H9 (cell line): ENCODE measurements around the gene COQ8B. TPM values are rescaled to one million over a fixed set of nuclear protein-coding genes. Genes with fewer than 3 reads are reported as not detected.
A peak's percentile ranks its signal among the peaks of the same experiment; 100 is the strongest.

ENCODE experiments used
- DNase-seq: peaks from one replicate; pipeline ENCODE4 v3.0.0-alpha.2; 2017
- H2AFZ ChIP-seq: one replicate; pipeline ENCODE4 v1.6.1; 2013; ENCODE audit warnings: mild to moderate bottlenecking, low read length, control low read depth, moderate library complexity
- H2AK5ac ChIP-seq: 2 replicates; pipeline ENCODE4 v1.6.1; 2013; ENCODE audit warnings: low read length, control low read depth, mixed read lengths; ENCODE audit not compliant: insufficient read length
- H2BK120ac ChIP-seq: one replicate; pipeline ENCODE4 v1.6.1; 2013; ENCODE audit warnings: low read depth, mild to moderate bottlenecking, low read length, control low read depth, inconsistent platforms; ENCODE audit not compliant: poor library complexity, severe bottlenecking
- H2BK12ac ChIP-seq: 2 replicates; pipeline ENCODE4 v1.6.1; 2013; ENCODE audit warnings: low read length, control low read depth, mixed read lengths, low read depth; ENCODE audit not compliant: insufficient read length
- H2BK15ac ChIP-seq: 2 replicates; pipeline ENCODE4 v1.6.1; 2013; ENCODE audit warnings: low read depth, low read length, control low read depth
- H2BK20ac ChIP-seq: one replicate; pipeline ENCODE4 v1.6.1; 2013; ENCODE audit warnings: low read depth, mild to moderate bottlenecking, low read length, control low read depth, inconsistent platforms; ENCODE audit not compliant: poor library complexity, severe bottlenecking
- H2BK5ac ChIP-seq: 2 replicates; pipeline ENCODE4 v1.6.1; 2013; ENCODE audit warnings: low read length, control low read depth, mixed read lengths; ENCODE audit not compliant: insufficient read length
- H3K14ac ChIP-seq: 2 replicates; pipeline ENCODE4 v1.6.1; 2013; ENCODE audit warnings: low read length, control low read depth; ENCODE audit not compliant: insufficient read depth
- H3K18ac ChIP-seq: 2 replicates; pipeline ENCODE4 v1.6.1; 2013; ENCODE audit warnings: low read depth, mild to moderate bottlenecking, mixed read lengths, low read length, control low read depth; ENCODE audit not compliant: insufficient read length
- H3K23ac ChIP-seq: 2 replicates; pipeline ENCODE4 v1.6.1; 2013; ENCODE audit warnings: low read length, control low read depth, mixed read lengths, low read depth; ENCODE audit not compliant: insufficient read length
- H3K23me2 ChIP-seq: 2 replicates; pipeline ENCODE4 v1.6.1; 2013; ENCODE audit warnings: low read depth, mild to moderate bottlenecking, mixed read lengths, low read length, control low read depth; ENCODE audit not compliant: insufficient read length, poor library complexity, severe bottlenecking
- H3K27ac ChIP-seq: 2 replicates; pipeline ENCODE4 v1.5.1; 2013; ENCODE audit warnings: low read length, control low read depth, mixed read lengths, low read depth; ENCODE audit not compliant: insufficient read length
- H3K27me3 ChIP-seq: 2 replicates; pipeline ENCODE4 v1.6.1; 2013; ENCODE audit warnings: low read length, control low read depth, inconsistent platforms; ENCODE audit not compliant: insufficient read depth
- H3K4ac ChIP-seq: 2 replicates; pipeline ENCODE4 v1.6.1; 2013; ENCODE audit warnings: low read depth, mild to moderate bottlenecking, control low read depth, inconsistent platforms, low read length, moderate library complexity
- H3K4me1 ChIP-seq: 2 replicates; pipeline ENCODE4 v1.6.1; 2013; ENCODE audit warnings: low read length, control low read depth, inconsistent platforms; ENCODE audit not compliant: insufficient read depth
- H3K4me2 ChIP-seq: 2 replicates; pipeline ENCODE4 v1.6.1; 2013; ENCODE audit warnings: low read length, control low read depth, mixed read lengths; ENCODE audit not compliant: insufficient read length, insufficient read depth
- H3K56ac ChIP-seq: 2 replicates; pipeline ENCODE4 v1.6.1; 2013; ENCODE audit warnings: low read depth, mild to moderate bottlenecking, mixed read lengths, low read length, control low read depth; ENCODE audit not compliant: insufficient read length
- H3K79me1 ChIP-seq: 2 replicates; pipeline ENCODE4 v1.6.1; 2013; ENCODE audit warnings: low read depth, mild to moderate bottlenecking, moderate library complexity, low read length, control low read depth, inconsistent platforms; ENCODE audit not compliant: insufficient read depth, poor library complexity, severe bottlenecking
- H3K79me2 ChIP-seq: 2 replicates; pipeline ENCODE4 v1.6.1; 2013; ENCODE audit warnings: low read length, control low read depth, inconsistent platforms; ENCODE audit not compliant: insufficient read depth
- H3K9ac ChIP-seq: 2 replicates; pipeline ENCODE4 v1.6.1; 2013; ENCODE audit warnings: low read length, control low read depth, mixed read lengths; ENCODE audit not compliant: insufficient read length; ENCODE audit errors: extremely low read depth
- H3K9me3 ChIP-seq: one replicate; pipeline ENCODE4 v1.6.1; 2013; ENCODE audit warnings: low read depth, low read length, inconsistent platforms; ENCODE audit not compliant: control insufficient read depth
- H3T11ph ChIP-seq: one replicate; pipeline ENCODE4 v1.6.1; 2013; ENCODE audit warnings: mild to moderate bottlenecking, low read length, control low read depth, inconsistent platforms
- H4K20me1 ChIP-seq: one replicate; pipeline ENCODE4 v1.6.1; 2013; ENCODE audit not compliant: control insufficient read depth, insufficient read length, insufficient read depth
- H4K5ac ChIP-seq: 2 replicates; pipeline ENCODE4 v1.6.1; 2013; ENCODE audit warnings: low read depth, mild to moderate bottlenecking, mixed read lengths, low read length, control low read depth; ENCODE audit not compliant: insufficient read length
- H4K8ac ChIP-seq: replicated peaks from 2 replicates; pipeline ENCODE4 v1.6.1; 2013; ENCODE audit warnings: low read length, control low read depth, mixed read lengths, low read depth; ENCODE audit not compliant: insufficient read length
- H4K91ac ChIP-seq: 2 replicates; pipeline ENCODE4 v1.6.1; 2013; ENCODE audit warnings: low read depth, mild to moderate bottlenecking, moderate library complexity, mixed read lengths, low read length, control low read depth; ENCODE audit not compliant: insufficient read length
- H3K27ac Mint-ChIP-seq, 3 experiments: 2 replicates in 2 of 3; 3 replicates in 1 of 3; pipeline ENCODE4 v1.8.0; 2020 to 2021; ENCODE audit warnings: mixed read lengths in 3 of 3, mild to moderate bottlenecking in 1 of 3, moderate library complexity in 1 of 3
- H3K27me3 Mint-ChIP-seq: 2 replicates; pipeline ENCODE4 v1.8.0; 2021; ENCODE audit warnings: low read depth, mild to moderate bottlenecking, moderate library complexity, mixed read lengths
- H3K36me3 Mint-ChIP-seq, 3 experiments: 2 replicates in 2 of 3; 3 replicates in 1 of 3; pipeline ENCODE4 v1.8.0; 2020 to 2021; ENCODE audit warnings: low read depth in 3 of 3, mixed read lengths in 3 of 3; ENCODE audit not compliant: insufficient read depth in 1 of 3
- H3K4me1 Mint-ChIP-seq, 2 experiments: 2 replicates each; pipeline ENCODE4 v1.8.0; 2020; ENCODE audit warnings: mixed read lengths in 2 of 2
- H3K4me3 Mint-ChIP-seq, 2 experiments: 2 replicates in 1 of 2; 3 replicates in 1 of 2; pipeline ENCODE4 v1.8.0; 2020 to 2021; ENCODE audit warnings: mild to moderate bottlenecking in 2 of 2, mixed read lengths in 2 of 2, moderate library complexity in 1 of 2
- H3K9me3 Mint-ChIP-seq, 2 experiments: 2 replicates in 1 of 2; 3 replicates in 1 of 2; pipeline ENCODE4 v1.8.0; 2020; ENCODE audit warnings: mild to moderate bottlenecking in 2 of 2, mixed read lengths in 2 of 2, moderate library complexity in 1 of 2
- CTCF ChIP-seq: fragments of 200-600 bp; sonication (generic); conservative IDR thresholded peaks from 3 replicates; pipeline ENCODE4 v1.8.0; 2021; ENCODE audit warnings: antibody characterized with exemption, mild to moderate bottlenecking
- WGBS: extraction: QIAGEN DNeasy Blood & Tissue Kit; methylation state at CpG from one replicate; pipeline ENCODE4 v1.1.7; 2013; ENCODE audit warnings: missing lambda C conversion rate, low lambda C conversion rate, mixed read lengths; ENCODE audit not compliant: insufficient read length; ENCODE audit errors: extremely low coverage; 5-methylcytosine and 5-hydroxymethylcytosine counted together
- total RNA-seq: library from RNA; stranded (reverse); gene quantifications from 2 replicates; pipeline ENCODE4 v1.2.1, GENCODE V29; 2021

The COQ8B gene
- total RNA-seq, 1 experiment from 2014 or later = 40.5 TPM

DNA sequence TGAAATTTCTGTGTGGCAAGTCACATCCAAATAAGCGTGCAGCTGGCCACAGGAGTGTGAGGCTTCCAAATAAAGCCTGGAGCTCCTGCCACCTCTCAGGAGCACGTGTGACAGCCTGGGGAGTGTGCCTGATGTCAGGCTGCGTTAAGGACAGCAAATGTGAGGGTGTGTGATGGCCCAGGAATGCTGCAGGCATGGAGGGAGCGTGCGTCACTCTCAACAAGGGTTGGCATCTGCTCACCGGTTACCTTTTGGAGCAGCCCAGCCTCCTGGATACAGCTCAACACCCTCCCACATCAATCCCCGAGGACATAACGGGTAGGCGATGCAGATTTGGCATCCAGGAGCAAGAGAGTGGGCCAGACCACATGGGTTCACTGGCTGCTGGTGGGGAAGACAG lies 45.3 kb downstream of the COQ8B start:
- no peak for DNase-seq
- no peak overlapping the region for H3K23ac ChIP-seq
- H3K4me1 Mint-ChIP-seq = no peaks in the 10 kb centered on the region
- H3K4me3 Mint-ChIP-seq = no peak overlapping the region
- H2BK5ac ChIP-seq = no peak overlapping the region
- H3K27ac ChIP-seq = no peak overlapping the region
- H3K27me3 Mint-ChIP-seq = no peaks in the 10 kb centered on the region; the same call in 1 of the 2 replicates
- no peak overlapping the region for H3K56ac ChIP-seq
- H3K9me3 ChIP-seq = no peaks in the 10 kb centered on the region
- no peak overlapping the region for H4K91ac ChIP-seq
- H2BK120ac ChIP-seq = no peak overlapping the region
- peaks cover 19 to 42% (median 40%) of the 10 kb centered on the region in 3 experiments; a peak in 6 of 7 replicates for H3K36me3 Mint-ChIP-seq
- H3K9ac ChIP-seq = no peak overlapping the region
- H3K27ac Mint-ChIP-seq = 0 out of 7 replicates have a peak overlapping the region, but pooled peaks of 1 of the 3 experiments have one; percentile 6
- H3K18ac ChIP-seq = no peak overlapping the region
- no peak for TF ChIP-seq CTCF
- H2BK12ac ChIP-seq = no peak overlapping the region
- H3T11ph ChIP-seq = no peak overlapping the region
- no peak overlapping the region for H4K8ac ChIP-seq
- no peaks in the 10 kb centered on the region for H3K27me3 ChIP-seq
- no peak overlapping the region for H2AK5ac ChIP-seq
- H3K9me3 Mint-ChIP-seq = no peaks in the 10 kb centered on the region
- H3K14ac ChIP-seq = no peak overlapping the region
- no peak overlapping the region for H2AFZ ChIP-seq
- no peak overlapping the region for H3K4ac ChIP-seq
- no peak overlapping the region for H2BK20ac ChIP-seq
- H3K79me2 ChIP-seq = no peaks in the 10 kb centered on the region
- no CpG with 5 or more reads among the region's 9 CpGs for WGBS
- H3K23me2 ChIP-seq = no peaks in the 10 kb centered on the region
- H3K79me1 ChIP-seq = no peaks in the 10 kb centered on the region
- no peak overlapping the region for H2BK15ac ChIP-seq
- no peak overlapping the region for H4K5ac ChIP-seq
- no peaks in the 10 kb centered on the region for H4K20me1 ChIP-seq
- no peak overlapping the region for H3K4me2 ChIP-seq
- H3K4me1 ChIP-seq = no peaks in the 10 kb centered on the region
